KMS-11 (cell line): Measurements from ENCODE around the gene AKT3.
A peak's percentile ranks its signal among the peaks of the same experiment; 100 is the strongest.

Experiments used
- H2AFZ ChIP-seq: fragments of 200-600 bp; sonication (generic); 2 replicates; pipeline ENCODE4 v1.6.1; 2016; ENCODE audit warnings: antibody characterized with exemption, mixed run types, low read depth
- H3K27ac ChIP-seq: fragments of 200-600 bp; sonication (generic); 2 replicates; pipeline ENCODE4 v1.6.1; 2016; ENCODE audit warnings: mild to moderate bottlenecking, mixed run types
- H3K27me3 ChIP-seq: fragments of 200-600 bp; sonication (generic); 2 replicates; pipeline ENCODE4 v1.6.1; 2017; ENCODE audit warnings: mild to moderate bottlenecking, low read depth, mixed run types, moderate library complexity; ENCODE audit not compliant: insufficient read depth
- H3K36me3 ChIP-seq: fragments of 200-600 bp; sonication (generic); 2 replicates; pipeline ENCODE4 v1.6.1; 2017; ENCODE audit warnings: mild to moderate bottlenecking, mixed run types; ENCODE audit not compliant: insufficient read depth
- H3K4me1 ChIP-seq: fragments of 200-600 bp; sonication (generic); 2 replicates; pipeline ENCODE4 v1.6.1; 2016; ENCODE audit warnings: mild to moderate bottlenecking, low read depth, mixed run types; ENCODE audit not compliant: poor library complexity, severe bottlenecking
- H3K4me2 ChIP-seq: fragments of 200-600 bp; sonication (generic); 2 replicates; pipeline ENCODE4 v1.7.0; 2016; ENCODE audit warnings: mild to moderate bottlenecking, mixed run types
- H3K4me3 ChIP-seq: fragments of 200-600 bp; sonication (generic); IDR thresholded peaks from 2 replicates; pipeline ENCODE4 v1.6.1; 2017; ENCODE audit warnings: low read depth, low read length, mixed read lengths; ENCODE audit not compliant: insufficient read depth
- H3K79me2 ChIP-seq: fragments of 200-600 bp; sonication (generic); 2 replicates; pipeline ENCODE4 v1.6.1; 2016; ENCODE audit warnings: low read depth, mixed run types; ENCODE audit not compliant: insufficient read depth
- H3K9ac ChIP-seq: fragments of 200-600 bp; sonication (generic); 2 replicates; pipeline ENCODE4 v1.6.1; 2016; ENCODE audit warnings: mild to moderate bottlenecking, mixed run types
- H4K20me1 ChIP-seq: fragments of 200-600 bp; sonication (generic); 2 replicates; pipeline ENCODE4 v1.6.1; 2016; ENCODE audit warnings: mild to moderate bottlenecking, mixed run types; ENCODE audit not compliant: insufficient read depth
- TF ChIP-seq, protein P1 (sequence below): fragments of 200-600 bp; sonication (generic); conservative IDR thresholded peaks from 2 replicates; pipeline ENCODE4 v1.6.1; 2017; ENCODE audit warnings: low read depth, mild to moderate bottlenecking, antibody characterized with exemption, low read length, moderate library complexity, mixed read lengths

The AKT3 gene

GRCh38 chr1:243639027-243639658, 210.9 kb downstream of the AKT3 start:
- Histone ChIP-seq H3K27me3 (no peaks in the 10 kb centered on the region), H4K20me1 (no peaks in the 10 kb centered on the region), H3K4me1 (peaks cover 30% of the 10 kb centered on the region), H3K4me2 (peak overlapping the region; percentile 97), H3K4me3 (no peak overlapping the region), H3K9ac (no peak overlapping the region), H3K27ac (no peak overlapping the region), H3K79me2 (no peaks in the 10 kb centered on the region), H2AFZ (no peak overlapping the region), H3K36me3 (no peaks in the 10 kb centered on the region)
- TF ChIP-seq, protein P1, sequence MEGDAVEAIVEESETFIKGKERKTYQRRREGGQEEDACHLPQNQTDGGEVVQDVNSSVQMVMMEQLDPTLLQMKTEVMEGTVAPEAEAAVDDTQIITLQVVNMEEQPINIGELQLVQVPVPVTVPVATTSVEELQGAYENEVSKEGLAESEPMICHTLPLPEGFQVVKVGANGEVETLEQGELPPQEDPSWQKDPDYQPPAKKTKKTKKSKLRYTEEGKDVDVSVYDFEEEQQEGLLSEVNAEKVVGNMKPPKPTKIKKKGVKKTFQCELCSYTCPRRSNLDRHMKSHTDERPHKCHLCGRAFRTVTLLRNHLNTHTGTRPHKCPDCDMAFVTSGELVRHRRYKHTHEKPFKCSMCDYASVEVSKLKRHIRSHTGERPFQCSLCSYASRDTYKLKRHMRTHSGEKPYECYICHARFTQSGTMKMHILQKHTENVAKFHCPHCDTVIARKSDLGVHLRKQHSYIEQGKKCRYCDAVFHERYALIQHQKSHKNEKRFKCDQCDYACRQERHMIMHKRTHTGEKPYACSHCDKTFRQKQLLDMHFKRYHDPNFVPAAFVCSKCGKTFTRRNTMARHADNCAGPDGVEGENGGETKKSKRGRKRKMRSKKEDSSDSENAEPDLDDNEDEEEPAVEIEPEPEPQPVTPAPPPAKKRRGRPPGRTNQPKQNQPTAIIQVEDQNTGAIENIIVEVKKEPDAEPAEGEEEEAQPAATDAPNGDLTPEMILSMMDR = no peak

- H3K36me3 ChIP-seq = no peaks in the 10 kb centered on the region
- no peaks in the 10 kb centered on the region for H4K20me1 ChIP-seq
- no peaks in the 10 kb centered on the region for H3K79me2 ChIP-seq
- H3K4me1 ChIP-seq = peaks cover 35% of the 10 kb centered on the region
- no peak overlapping the region for H3K4me3 ChIP-seq
- peak overlapping the region; percentile 27; the same call in 1 of the 2 replicates for H2AFZ ChIP-seq
- TF ChIP-seq, protein P1 = no peak
- H3K4me2 ChIP-seq = peak overlapping the region; percentile 97
- H3K9ac ChIP-seq = peak overlapping the region; percentile 32; the same call in 1 of the 2 replicates
- no peaks in the 10 kb centered on the region for H3K27me3 ChIP-seq
- H3K27ac ChIP-seq = peak overlapping the region; percentile 35; the same call in 1 of the 2 replicates
Observed at GRCh38 chr1:243638186-243638585, 211.9 kb downstream of the AKT3 start.

GRCh38 chr1:243628476-243628907, 221.6 kb downstream of the AKT3 start:
- no peaks in the 10 kb centered on the region; the same call in 1 of the 2 replicates for H3K36me3 ChIP-seq
- H3K4me1 ChIP-seq = peaks cover 13% of the 10 kb centered on the region
- H4K20me1 ChIP-seq = no peaks in the 10 kb centered on the region
- H3K4me3 ChIP-seq = no peak overlapping the region
- H3K79me2 ChIP-seq = no peaks in the 10 kb centered on the region
- TF ChIP-seq, protein P1 = no peak
- no peaks in the 10 kb centered on the region for H3K27me3 ChIP-seq
- H3K4me2 ChIP-seq = no peak overlapping the region
- H2AFZ ChIP-seq = no peak overlapping the region
- no peak overlapping the region for H3K27ac ChIP-seq
- no peak overlapping the region for H3K9ac ChIP-seq

DNA sequence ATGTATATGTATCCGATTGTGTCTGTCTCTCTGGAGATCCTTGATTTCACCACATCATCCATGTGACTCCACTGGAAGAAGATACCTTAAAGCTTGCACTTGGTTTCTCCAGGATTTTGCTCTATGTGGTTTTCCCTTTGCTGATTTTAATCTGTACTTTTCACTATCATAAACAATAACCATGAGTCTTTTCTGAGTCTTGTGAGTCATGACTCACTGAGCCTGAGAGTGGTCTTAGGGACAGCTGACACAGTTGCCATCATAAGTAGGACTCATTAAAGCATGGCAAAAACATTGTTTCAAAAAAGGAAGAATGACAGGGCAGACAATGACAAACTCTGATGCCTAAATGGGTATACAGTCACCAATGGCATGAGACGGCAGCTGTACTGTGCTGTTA, 226.2 kb downstream of the AKT3 start:
- no peaks in the 10 kb centered on the region for H4K20me1 ChIP-seq
- no peak overlapping the region for H2AFZ ChIP-seq
- no peak overlapping the region for H3K27ac ChIP-seq
- TF ChIP-seq, protein P1 = no peak
- no peak overlapping the region for H3K4me3 ChIP-seq
- no peaks in the 10 kb centered on the region for H3K27me3 ChIP-seq
- H3K4me2 ChIP-seq = no peak overlapping the region
- H3K9ac ChIP-seq = no peak overlapping the region
- H3K36me3 ChIP-seq = no peaks in the 10 kb centered on the region; the same call in 1 of the 2 replicates
- no peaks in the 10 kb centered on the region for H3K4me1 ChIP-seq
- no peaks in the 10 kb centered on the region for H3K79me2 ChIP-seq
